CD4-positive, CD25-positive, alpha-beta regulatory T cell (primary cell): ENCODE data around the gene CASP7. TPM values are rescaled to one million over a fixed set of nuclear protein-coding genes. Genes with fewer than 3 reads are reported as not detected.
A peak's percentile ranks its signal among the peaks of the same experiment; 100 is the strongest.
"Not testable (repeated sequence)": the region's sequence is repeated elsewhere in the genome, so short reads cannot be mapped to it uniquely, and the experiment has no call there.

Experiments used
- ATAC-seq, 2 donors: fragments of 150-1000 bp; cut with Tn5 transposase; one replicate each; pipeline ENCODE4 v1.10.0; 2021; ENCODE audit warnings: low read depth in 2 of 2, moderate number of reproducible peaks in 2 of 2, moderate library complexity in 1 of 2
- DNase-seq, 3 donors: peaks; one replicate each; pipeline versions ENCODE4 v3.0.0 to v3.0.0-alpha.2; 2012 to 2022; ENCODE audit warnings: mixed read lengths in 1 of 3
- H3K27ac ChIP-seq: one replicate; pipeline ENCODE4 v1.7.0; 2013; ENCODE audit warnings: mild to moderate bottlenecking, low read length; ENCODE audit not compliant: insufficient read depth, poor library complexity, severe bottlenecking
- H3K27me3 ChIP-seq: one replicate; pipeline ENCODE4 v1.7.0; 2013; ENCODE audit warnings: low read length; ENCODE audit not compliant: control insufficient read depth, insufficient read depth
- H3K36me3 ChIP-seq: one replicate; pipeline ENCODE4 v1.7.0; 2013; ENCODE audit warnings: mild to moderate bottlenecking, low read length, moderate library complexity; ENCODE audit not compliant: control insufficient read depth, insufficient read depth
- H3K4me1 ChIP-seq: 2 replicates; pipeline ENCODE4 v1.7.0; 2013; ENCODE audit warnings: mild to moderate bottlenecking, low read length; ENCODE audit not compliant: insufficient read depth, control insufficient read depth, poor library complexity, severe bottlenecking
- H3K4me3 ChIP-seq: one replicate; pipeline ENCODE4 v1.7.0; 2013; ENCODE audit warnings: low read depth, mild to moderate bottlenecking, low read length, moderate library complexity
- H3K9me3 ChIP-seq, 2 experiments: 1 replicate in 1 of 2; 2 replicates in 1 of 2; pipeline ENCODE4 v1.7.0; 2013; ENCODE audit warnings: low read length in 2 of 2, mild to moderate bottlenecking in 1 of 2, moderate library complexity in 1 of 2; ENCODE audit not compliant: control insufficient read depth in 2 of 2
- H3K27ac Mint-ChIP-seq, 3 donors: one replicate each; pipeline ENCODE4 v1.8.0; 2020 to 2022; ENCODE audit warnings: mild to moderate bottlenecking in 3 of 3, mixed read lengths in 3 of 3, moderate library complexity in 2 of 3
- H3K27me3 Mint-ChIP-seq: one replicate; pipeline ENCODE4 v1.8.0; 2022; ENCODE audit warnings: mild to moderate bottlenecking, mixed read lengths
- H3K36me3 Mint-ChIP-seq: one replicate; pipeline ENCODE4 v1.8.0; 2020; ENCODE audit warnings: mixed read lengths
- H3K4me1 Mint-ChIP-seq, 4 donors: one replicate each; pipeline ENCODE4 v1.8.0; 2020 to 2022; ENCODE audit warnings: mixed read lengths in 4 of 4, mild to moderate bottlenecking in 1 of 4
- H3K4me3 Mint-ChIP-seq, 4 donors: one replicate each; pipeline ENCODE4 v1.8.0; 2020 to 2022; ENCODE audit warnings: mild to moderate bottlenecking in 4 of 4, mixed read lengths in 4 of 4, moderate library complexity in 3 of 4
- H3K9me3 Mint-ChIP-seq, 7 donors: one replicate each; pipeline ENCODE4 v1.8.0; 2020 to 2022; ENCODE audit warnings: mixed read lengths in 7 of 7, mild to moderate bottlenecking in 3 of 7, moderate library complexity in 2 of 7
- polyA plus RNA-seq, 4 donors: library from polyadenylated mRNA; unstranded; fragments of 300-500 nt; fragmentation: Illumina TruSeq; gene quantifications; one replicate each; pipeline ENCODE4 v1.2.3, GENCODE V29; 2021
- total RNA-seq: library from RNA; stranded (reverse); gene quantifications from one replicate; pipeline ENCODE4 v1.2.3, GENCODE V29; 2022

The CASP7 gene
- total and polyA plus RNA-seq, 5 donors from 2014 or later, result 11.1 to 24.2 (median 21.7) TPM

DNA sequence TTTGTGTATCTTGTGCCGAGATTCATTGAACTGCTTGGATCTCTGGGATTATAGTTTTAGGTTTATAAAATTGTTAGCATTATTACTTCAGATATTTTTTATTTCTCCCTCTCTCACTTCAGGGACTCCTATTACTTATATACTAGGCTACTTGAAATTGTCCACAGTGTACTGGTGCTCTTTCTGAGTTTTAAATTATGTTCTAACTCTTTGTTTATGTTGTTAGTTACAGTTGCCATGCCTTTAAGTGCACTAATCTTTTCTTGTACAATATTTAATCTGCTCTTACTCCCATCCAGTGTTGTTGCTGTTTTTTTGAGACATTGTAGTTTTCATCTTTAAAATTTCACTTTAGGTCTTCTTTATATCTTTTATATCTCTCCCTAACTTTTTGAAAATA lies 84.9 kb downstream of the CASP7 start:
- Histone ChIP-seq H3K27me3 (peaks cover 11% of the 10 kb centered on the region), H3K4me3 (no peak overlapping the region), H3K27ac (no peak overlapping the region), H3K9me3 (peaks cover 0 to 6% of the 10 kb centered on the region in 2 experiments), H3K4me1 (no peaks in the 10 kb centered on the region), H3K36me3 (no peaks in the 10 kb centered on the region)
- no peak for ATAC-seq
- no peak overlapping the region for H3K27ac Mint-ChIP-seq
- H3K27me3 Mint-ChIP-seq, result peaks cover 59% of the 10 kb centered on the region
- no peak for DNase-seq
- no peaks in the 10 kb centered on the region for H3K36me3 Mint-ChIP-seq
- no peaks in the 10 kb centered on the region for H3K4me1 Mint-ChIP-seq
- no peak overlapping the region for H3K4me3 Mint-ChIP-seq
- H3K9me3 Mint-ChIP-seq, result peaks cover 1 to 16% (median 5%) of the 10 kb centered on the region in 7 donors

DNA sequence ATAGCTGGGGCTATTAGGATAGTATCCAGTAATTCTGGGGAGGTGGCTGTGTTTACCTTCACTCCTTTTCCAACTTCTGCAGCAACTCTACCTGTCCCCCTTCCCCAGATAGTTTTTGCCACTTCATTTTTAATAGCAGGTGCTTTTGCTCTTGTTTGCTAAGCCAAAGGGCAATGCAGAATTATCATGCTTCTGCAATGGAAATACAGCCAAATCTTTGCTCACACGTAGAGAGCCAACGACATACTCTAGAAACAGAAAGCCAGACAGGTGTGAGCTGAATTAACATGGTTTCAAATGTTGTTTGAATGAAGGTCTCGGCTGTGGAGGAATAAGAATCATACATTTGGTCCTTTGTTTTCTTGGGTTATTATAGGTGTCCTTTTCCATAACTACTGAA lies 86.2 kb downstream of the CASP7 start:
- Mint-ChIP-seq H3K4me3 (no peak overlapping the region), H3K36me3 (no peaks in the 10 kb centered on the region), H3K27me3 (peaks cover 57% of the 10 kb centered on the region), H3K27ac (peak overlapping the region in 1 of 3 donors; percentile 7), H3K4me1 (no peaks in the 10 kb centered on the region), H3K9me3 (peaks cover 1 to 16% (median 5%) of the 10 kb centered on the region in 7 donors)
- Histone ChIP-seq H3K9me3 (peaks cover 0 to 6% of the 10 kb centered on the region in 2 experiments), H3K4me3 (no peak overlapping the region), H3K36me3 (no peaks in the 10 kb centered on the region), H3K4me1 (no peaks in the 10 kb centered on the region), H3K27me3 (peaks cover 11% of the 10 kb centered on the region), H3K27ac (no peak overlapping the region)
- ATAC-seq (no peak), DNase-seq (no peak)

DNA sequence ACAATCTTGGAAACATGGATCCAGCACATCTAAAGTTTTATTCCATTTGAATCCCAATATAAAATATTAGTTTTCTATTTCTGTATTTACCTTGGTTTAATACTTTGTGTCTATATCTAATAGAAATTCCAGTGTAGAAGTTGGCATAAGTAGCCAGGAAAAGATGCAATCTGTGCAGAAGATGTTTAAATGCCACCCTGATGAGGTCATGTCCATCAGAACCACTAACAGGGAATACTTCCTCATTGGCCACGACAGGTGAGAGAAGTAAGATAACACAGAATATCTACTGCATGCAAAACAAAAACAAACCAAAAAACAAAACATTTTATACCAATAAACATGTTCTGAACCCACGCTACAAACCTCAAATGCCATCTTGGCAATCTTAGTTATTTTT lies 87.5 kb downstream of the CASP7 start:
- Histone ChIP-seq H3K27ac (no peak overlapping the region), H3K27me3 (peaks cover 11% of the 10 kb centered on the region), H3K4me3 (no peak overlapping the region), H3K36me3 (no peaks in the 10 kb centered on the region), H3K9me3 (peaks cover 0 to 6% of the 10 kb centered on the region in 2 experiments), H3K4me1 (no peaks in the 10 kb centered on the region)
- peaks cover 61% of the 10 kb centered on the region for H3K27me3 Mint-ChIP-seq
- H3K4me3 Mint-ChIP-seq, result no peak overlapping the region
- H3K27ac Mint-ChIP-seq, result no peak overlapping the region
- H3K4me1 Mint-ChIP-seq, result no peaks in the 10 kb centered on the region
- DNase-seq (no peak), ATAC-seq (no peak)
- H3K36me3 Mint-ChIP-seq, result no peaks in the 10 kb centered on the region
- peaks cover 2 to 16% (median 4%) of the 10 kb centered on the region in 7 donors for H3K9me3 Mint-ChIP-seq

DNA sequence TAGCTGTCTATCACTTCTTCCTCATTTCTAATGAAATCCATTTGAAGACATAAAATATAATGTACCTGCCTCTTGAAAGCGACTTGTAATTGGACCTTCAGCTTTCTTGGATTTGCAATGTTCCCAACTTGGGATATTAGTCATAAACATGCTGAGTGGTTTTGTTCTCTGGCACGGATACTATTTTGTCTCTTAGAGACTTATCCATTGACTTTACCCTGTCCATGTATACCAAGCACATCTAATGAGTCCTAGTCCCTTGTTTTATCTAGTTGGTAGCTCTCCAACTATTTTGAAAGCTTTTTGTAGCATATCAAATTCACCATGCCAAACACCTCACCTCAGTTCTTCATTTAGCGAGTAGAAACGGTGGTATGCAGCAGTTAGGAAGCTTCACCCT lies 90.6 kb downstream of the CASP7 start:
- Histone ChIP-seq H3K4me3 (no peak overlapping the region), H3K4me1 (no peaks in the 10 kb centered on the region), H3K27ac (no peak overlapping the region), H3K36me3 (no peaks in the 10 kb centered on the region), H3K27me3 (peaks cover 9% of the 10 kb centered on the region), H3K9me3 (no peaks in the 10 kb centered on the region)
- Mint-ChIP-seq H3K36me3 (no peaks in the 10 kb centered on the region), H3K4me1 (no peaks in the 10 kb centered on the region), H3K4me3 (no peak overlapping the region), H3K27me3 (peaks cover 52% of the 10 kb centered on the region), H3K9me3 (peaks cover 0 to 1% (median 0%) of the 10 kb centered on the region in 7 donors), H3K27ac (no peak overlapping the region)
- DNase-seq, result no peak
- no peak for ATAC-seq

DNA sequence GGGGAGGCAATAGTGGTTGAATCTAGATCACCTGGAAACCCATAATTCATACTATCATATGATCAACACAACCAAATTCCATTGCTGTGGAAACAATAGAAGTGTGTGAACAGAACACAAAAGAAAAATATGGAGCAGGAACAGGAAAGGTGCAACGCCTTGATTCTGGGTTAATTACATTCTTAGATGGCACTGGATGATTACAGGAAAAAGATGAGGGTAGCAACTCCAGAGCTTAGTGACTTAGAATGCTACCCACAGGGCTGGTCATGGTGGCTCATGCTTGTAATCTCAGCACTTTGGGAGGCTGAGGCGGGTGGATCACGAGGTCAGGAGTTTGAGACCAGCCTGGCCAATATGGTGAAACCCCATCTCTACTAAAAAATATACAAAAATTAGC lies 91.4 kb downstream of the CASP7 start:
- H3K27me3 Mint-ChIP-seq, result peaks cover 46% of the 10 kb centered on the region
- H3K27ac Mint-ChIP-seq, H3K4me3 ChIP-seq, DNase-seq, H3K27ac ChIP-seq, H3K4me1 ChIP-seq, H3K4me1 Mint-ChIP-seq, H3K36me3 ChIP-seq, H3K4me3 Mint-ChIP-seq, H3K36me3 Mint-ChIP-seq, H3K27me3 ChIP-seq, ATAC-seq, H3K9me3 ChIP-seq, H3K9me3 Mint-ChIP-seq: not testable (repeated sequence)

DNA sequence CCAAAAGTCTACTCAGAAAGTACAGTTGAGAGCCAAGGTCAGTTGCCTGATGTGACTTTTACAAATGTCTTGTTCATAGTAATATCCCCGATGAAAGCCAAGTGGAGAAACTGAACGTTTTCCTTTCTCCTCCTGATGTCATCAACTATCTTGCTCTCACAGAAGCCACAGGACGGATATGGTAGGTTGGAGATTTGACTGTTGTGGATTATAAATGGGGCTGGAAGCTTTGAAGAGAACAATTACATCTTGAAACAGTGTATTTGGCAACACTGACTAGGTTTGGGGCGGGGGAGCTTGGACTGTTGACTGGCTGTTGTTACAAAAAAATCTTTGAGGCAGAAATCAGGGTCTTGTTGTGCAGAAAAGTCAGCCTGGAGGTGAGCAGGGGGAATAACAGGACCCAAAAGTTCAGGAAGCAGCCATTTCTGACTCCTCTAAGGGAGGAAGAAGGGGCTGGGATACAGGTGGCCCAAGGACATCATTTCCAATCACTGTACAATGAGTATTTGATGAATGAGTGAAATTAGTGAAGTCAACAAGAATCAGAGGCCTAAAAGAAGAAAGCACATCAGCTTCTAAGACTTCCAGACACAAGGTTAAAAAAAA lies 96.1 kb downstream of the CASP7 start:
- no peak for DNase-seq
- H3K9me3 Mint-ChIP-seq, result peaks cover 0 to 1% (median 0%) of the 10 kb centered on the region in 7 donors
- no peak overlapping the region for H3K27ac ChIP-seq
- peaks cover 15% of the 10 kb centered on the region for H3K27me3 Mint-ChIP-seq
- no peak overlapping the region for H3K4me3 ChIP-seq
- ATAC-seq, result no peak
- H3K36me3 ChIP-seq, result no peaks in the 10 kb centered on the region
- peak overlapping the region in 1 of 4 donors; percentile 16 for H3K4me3 Mint-ChIP-seq
- no peaks in the 10 kb centered on the region for H3K36me3 Mint-ChIP-seq
- no peak overlapping the region for H3K27ac Mint-ChIP-seq
- H3K4me1 Mint-ChIP-seq, result no peaks in the 10 kb centered on the region
- H3K9me3 ChIP-seq, result no peaks in the 10 kb centered on the region
- no peaks in the 10 kb centered on the region for H3K27me3 ChIP-seq
- H3K4me1 ChIP-seq, result no peaks in the 10 kb centered on the region

DNA sequence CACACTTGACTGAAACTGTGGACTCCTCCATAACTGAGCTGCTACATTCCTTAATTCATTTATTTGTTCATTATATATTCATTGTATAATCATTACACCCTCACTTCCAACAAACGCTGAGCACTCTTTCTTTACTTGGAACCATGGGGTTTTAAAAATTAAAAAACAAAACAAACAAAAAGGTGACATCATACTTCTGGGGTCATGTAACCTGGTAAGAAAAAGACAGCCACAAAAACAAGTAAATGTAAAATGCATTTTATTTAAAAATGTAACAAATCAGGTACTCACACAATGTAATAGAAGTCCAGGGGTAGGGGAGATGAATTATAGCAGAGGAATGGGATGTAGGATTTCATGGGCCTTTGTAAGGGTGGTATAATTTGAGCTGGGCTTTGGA lies 96.8 kb downstream of the CASP7 start:
- Mint-ChIP-seq H3K27me3 (peaks cover 15% of the 10 kb centered on the region), H3K36me3 (no peaks in the 10 kb centered on the region), H3K4me3 (no peak overlapping the region), H3K9me3 (peaks cover 0 to 1% (median 0%) of the 10 kb centered on the region in 7 donors), H3K4me1 (no peaks in the 10 kb centered on the region), H3K27ac (no peak overlapping the region)
- no peak overlapping the region for H3K27ac ChIP-seq
- no peaks in the 10 kb centered on the region for H3K27me3 ChIP-seq
- no peaks in the 10 kb centered on the region for H3K36me3 ChIP-seq
- ATAC-seq (no peak), DNase-seq (no peak)
- H3K4me3 ChIP-seq, result no peak overlapping the region
- H3K4me1 ChIP-seq, result no peaks in the 10 kb centered on the region
- H3K9me3 ChIP-seq, result no peaks in the 10 kb centered on the region
